CD14-positive monocyte (primary cell): ENCODE measurements around the gene SLCO4A1. TPM values are rescaled to one million over a fixed set of nuclear protein-coding genes. Genes with fewer than 3 reads are reported as not detected.

Experiments used
- DNase-seq, 3 donors: peaks; one replicate each; pipeline ENCODE4 v3.0.0-alpha.2; 2011 to 2022
- H2AFZ ChIP-seq: 2 replicates; pipeline ENCODE4 v1.6.0; 2012; ENCODE audit warnings: mild to moderate bottlenecking, low read depth, low read length, inconsistent platforms; ENCODE audit not compliant: insufficient read depth, poor library complexity, severe bottlenecking
- H3K27ac ChIP-seq, 2 donors: 1 replicate in 1 of 2; 2 replicates in 1 of 2; pipeline ENCODE4 v1.5.1; 2012 to 2013; ENCODE audit warnings: low read length in 2 of 2, control low read depth in 1 of 2, inconsistent platforms in 1 of 2, low read depth in 1 of 2, mild to moderate bottlenecking in 1 of 2
- H3K27me3 ChIP-seq, 2 donors: one replicate each; pipeline versions ENCODE4 v1.6.0 to v1.6.1; 2011 to 2013; ENCODE audit warnings: low read length in 2 of 2; ENCODE audit not compliant: control insufficient read depth in 2 of 2, insufficient read depth in 2 of 2
- H3K36me3 ChIP-seq, 2 donors: replicated peaks in 1 of 2; 1 replicate in 1 of 2; 2 replicates in 1 of 2; pipeline versions ENCODE4 v1.5.1 to v1.6.1; 2012 to 2013; ENCODE audit warnings: low read length in 2 of 2, control low read depth in 1 of 2, inconsistent platforms in 1 of 2, mild to moderate bottlenecking in 1 of 2; ENCODE audit not compliant: insufficient read depth in 2 of 2, control insufficient read depth in 1 of 2
- H3K4me1 ChIP-seq, 2 donors: 1 replicate in 1 of 2; 2 replicates in 1 of 2; pipeline versions ENCODE4 v1.5.1 to v1.6.1; 2012 to 2013; ENCODE audit warnings: low read length in 2 of 2, control low read depth in 1 of 2, inconsistent platforms in 1 of 2, mild to moderate bottlenecking in 1 of 2, moderate library complexity in 1 of 2; ENCODE audit not compliant: insufficient read depth in 2 of 2, control insufficient read depth in 1 of 2
- H3K4me2 ChIP-seq: replicated peaks from 2 replicates; pipeline ENCODE3; 2012; ENCODE audit warnings: low read length, moderate library complexity, mild to moderate bottlenecking; ENCODE audit not compliant: poor library complexity, severe bottlenecking; ENCODE audit errors: extremely low read depth
- H3K4me3 ChIP-seq, 3 experiments: fragments of 200-600 bp in 1 of 3; sonication (generic) in 1 of 3; replicated peaks in 1 of 3; 1 replicate in 2 of 3; 2 replicates in 1 of 3; pipeline ENCODE4 v1.5.1; 2011 to 2013; ENCODE audit warnings: low read length in 3 of 3, mild to moderate bottlenecking in 3 of 3, control low read depth in 2 of 3, low read depth in 2 of 3, inconsistent platforms in 1 of 3, moderate library complexity in 1 of 3
- H3K79me2 ChIP-seq: 2 replicates; pipeline ENCODE4 v1.6.0; 2012; ENCODE audit warnings: mild to moderate bottlenecking, control low read depth, inconsistent platforms, low read length, moderate library complexity; ENCODE audit not compliant: insufficient read depth
- H3K9ac ChIP-seq: 2 replicates; pipeline ENCODE4 v1.6.0; 2017; ENCODE audit warnings: low read length, mild to moderate bottlenecking; ENCODE audit not compliant: insufficient read depth, poor library complexity, severe bottlenecking
- H3K9me3 ChIP-seq, 2 donors: replicated peaks in 1 of 2; 1 replicate in 1 of 2; 2 replicates in 1 of 2; pipeline versions ENCODE4 v1.5.1 to v1.6.1; 2012 to 2013; ENCODE audit warnings: low read length in 2 of 2, control low read depth in 1 of 2; ENCODE audit not compliant: control insufficient read depth in 1 of 2, insufficient read depth in 1 of 2
- H4K20me1 ChIP-seq: 2 replicates; pipeline ENCODE4 v1.6.0; 2012; ENCODE audit warnings: mild to moderate bottlenecking, low read length, control low read depth, moderate library complexity; ENCODE audit not compliant: insufficient read depth
- H3K27ac Mint-ChIP-seq, 7 donors: one replicate each; pipeline ENCODE4 v1.8.0; 2020; ENCODE audit warnings: mild to moderate bottlenecking in 7 of 7, mixed read lengths in 7 of 7, moderate library complexity in 6 of 7, inconsistent platforms in 2 of 7
- H3K27me3 Mint-ChIP-seq, 3 donors: one replicate each; pipeline ENCODE4 v1.8.0; 2021 to 2022; ENCODE audit warnings: low read depth in 3 of 3, mild to moderate bottlenecking in 3 of 3, mixed read lengths in 3 of 3, moderate library complexity in 3 of 3, inconsistent platforms in 1 of 3
- H3K36me3 Mint-ChIP-seq, 2 donors: one replicate each; pipeline ENCODE4 v1.8.0; 2020; ENCODE audit warnings: mixed read lengths in 2 of 2, inconsistent platforms in 1 of 2, mild to moderate bottlenecking in 1 of 2
- H3K4me1 Mint-ChIP-seq: one replicate; pipeline ENCODE4 v1.8.0; 2020; ENCODE audit warnings: mild to moderate bottlenecking, mixed read lengths
- H3K4me3 Mint-ChIP-seq, 2 donors: one replicate each; pipeline ENCODE4 v1.8.0; 2020; ENCODE audit warnings: mild to moderate bottlenecking in 2 of 2, mixed read lengths in 2 of 2, moderate library complexity in 1 of 2
- H3K9me3 Mint-ChIP-seq, 7 donors: one replicate each; pipeline ENCODE4 v1.8.0; 2020 to 2022; ENCODE audit warnings: mixed read lengths in 7 of 7, mild to moderate bottlenecking in 6 of 7, moderate library complexity in 6 of 7, inconsistent platforms in 2 of 7
- CTCF ChIP-seq: fragments of 200-600 bp; IDR thresholded peaks from one replicate; pipeline ENCODE4 v1.8.0; 2022; ENCODE audit warnings: antibody characterized with exemption, mild to moderate bottlenecking
- WGBS: methylation state at CpG from one replicate; pipeline ENCODE4 v1.1.5; 2013; ENCODE audit warnings: missing lambda C conversion rate; ENCODE audit not compliant: insufficient coverage; 5-methylcytosine and 5-hydroxymethylcytosine counted together
- intact Hi-C, 2 donors: fragments of 100-400 bp; cut with micrococcal nuclease; formaldehyde crosslinking; loops; one replicate each; pipeline versions ENCODE4 v1.15.0 to v1.15.1; 2023
- polyA plus RNA-seq, 3 donors: library from polyadenylated mRNA; depleted of rRNA in 1 of 3; unstranded in 2 of 3; stranded (reverse) in 1 of 3; fragments of 300-500 nt in 2 of 3; fragments of >200 nt in 1 of 3; fragmentation: Illumina TruSeq in 2 of 3; gene quantifications; 1 replicate in 2 of 3; 2 replicates in 1 of 3; pipeline ENCODE4 v1.2.3, GENCODE V29; 2012 to 2021

Gene SLCO4A1
- polyA plus RNA-seq, 3 donors: 0.05 to 0.42 (median 0.26) TPM

GRCh38 chr20:62596921-62597320 lies 45.4 kb upstream of the SLCO4A1 start:
- Mint-ChIP-seq H3K9me3 (peaks cover 2 to 11% (median 5%) of the 10 kb centered on the region in 7 donors), H3K27ac (no peak overlapping the region), H3K4me3 (peak overlapping the region in 1 of 2 donors; percentile 55), H3K27me3 (peaks cover 15 to 28% (median 16%) of the 10 kb centered on the region in 3 donors), H3K36me3 (peaks cover 3 to 6% of the 10 kb centered on the region in 2 donors), H3K4me1 (peaks cover 63% of the 10 kb centered on the region)
- no peak overlapping the region for H3K27ac ChIP-seq
- H3K27me3 ChIP-seq: peaks cover 0 to 15% of the 10 kb centered on the region in 2 donors
- no peaks in the 10 kb centered on the region for H3K36me3 ChIP-seq
- no peak overlapping the region for H2AFZ ChIP-seq
- H4K20me1 ChIP-seq: no peaks in the 10 kb centered on the region
- H3K9me3 ChIP-seq: no peaks in the 10 kb centered on the region
- H3K4me3 ChIP-seq: no peak overlapping the region
- peaks cover 14% of the 10 kb centered on the region for H3K79me2 ChIP-seq
- no peak for TF ChIP-seq CTCF
- 90% methylated on average over 4 of the region's 10 CpGs for WGBS
- H3K9ac ChIP-seq: no peak overlapping the region
- no peak overlapping the region for H3K4me2 ChIP-seq
- no peak for DNase-seq
- H3K4me1 ChIP-seq: peaks cover 53 to 60% of the 10 kb centered on the region in 2 donors
- intact Hi-C loops: no loop called here

GRCh38 chr20:62597416-62598115 lies 44.7 kb upstream of the SLCO4A1 start:
- peak overlapping the region in 1 of 2 donors; percentile 55 for H3K4me3 Mint-ChIP-seq
- Histone ChIP-seq H3K27ac (no peak overlapping the region), H3K4me3 (no peak overlapping the region), H3K27me3 (peaks cover 0 to 15% of the 10 kb centered on the region in 2 donors), H3K79me2 (peaks cover 14% of the 10 kb centered on the region), H3K4me2 (no peak overlapping the region), H3K9ac (no peak overlapping the region), H3K9me3 (no peaks in the 10 kb centered on the region), H4K20me1 (no peaks in the 10 kb centered on the region), H2AFZ (no peak overlapping the region), H3K4me1 (peaks cover 60 to 67% of the 10 kb centered on the region in 2 donors), H3K36me3 (no peaks in the 10 kb centered on the region)
- TF ChIP-seq CTCF: no peak
- H3K9me3 Mint-ChIP-seq: peaks cover 2 to 11% (median 5%) of the 10 kb centered on the region in 7 donors
- no peak overlapping the region for H3K27ac Mint-ChIP-seq
- H3K27me3 Mint-ChIP-seq: peaks cover 12 to 27% (median 15%) of the 10 kb centered on the region in 3 donors
- 99% methylated on average over 12 of the region's 15 CpGs for WGBS
- H3K36me3 Mint-ChIP-seq: peaks cover 3 to 6% of the 10 kb centered on the region in 2 donors
- peaks cover 69% of the 10 kb centered on the region for H3K4me1 Mint-ChIP-seq
- intact Hi-C loops: no loop called here
- DNase-seq: no peak
